ENCODE data around the gene BIRC6. TPM values are rescaled to one million over a fixed set of nuclear protein-coding genes. Genes with fewer than 3 reads are reported as not detected.

Gene BIRC6
- total RNA-seq, 1 donor from 2014 or later, result 98.0 TPM

GRCh38 chr2:32430804-32431203, 74.0 kb downstream of the BIRC6 start:
- Mint-ChIP-seq H3K36me3 (ENCODE audit: insufficient read depth) (peaks cover 6% of the 10 kb centered on the region), H3K4me1 (ENCODE audit: low read depth) (peaks cover 14% of the 10 kb centered on the region), H3K4me3 (ENCODE audit: low read depth) (no peak overlapping the region), H3K27ac (no peak overlapping the region), H3K27me3 (no peaks in the 10 kb centered on the region), H3K9me3 (ENCODE audit: low read depth) (no peaks in the 10 kb centered on the region)
- TF ChIP-seq CTCF (IDR thresholded peaks at IDR 0.05; ENCODE audit: unreplicated experiment), result no peak
- DNase-seq (ENCODE audit: low spot score, unreplicated experiment), result no peak

GRCh38 chr2:32436150-32436549, 79.3 kb downstream of the BIRC6 start:
- no peak for DNase-seq (ENCODE audit: low spot score, unreplicated experiment)
- Mint-ChIP-seq H3K36me3 (ENCODE audit: insufficient read depth) (peaks cover 16% of the 10 kb centered on the region), H3K27ac (no peak overlapping the region), H3K9me3 (ENCODE audit: low read depth) (no peaks in the 10 kb centered on the region), H3K27me3 (no peaks in the 10 kb centered on the region), H3K4me3 (ENCODE audit: low read depth) (no peak overlapping the region), H3K4me1 (ENCODE audit: low read depth) (no peaks in the 10 kb centered on the region)
- no peak for TF ChIP-seq CTCF (IDR thresholded peaks at IDR 0.05; ENCODE audit: unreplicated experiment)

GRCh38 chr2:32442020-32442467, 85.2 kb downstream of the BIRC6 start:
- H3K4me3 Mint-ChIP-seq (ENCODE audit: low read depth), result no peak overlapping the region
- H3K9me3 Mint-ChIP-seq (ENCODE audit: low read depth), result no peaks in the 10 kb centered on the region
- H3K4me1 Mint-ChIP-seq (ENCODE audit: low read depth), result peaks cover 2% of the 10 kb centered on the region
- no peak for TF ChIP-seq CTCF (IDR thresholded peaks at IDR 0.05; ENCODE audit: unreplicated experiment)
- no peaks in the 10 kb centered on the region for H3K27me3 Mint-ChIP-seq
- H3K36me3 Mint-ChIP-seq (ENCODE audit: insufficient read depth), result peaks cover 31% of the 10 kb centered on the region
- DNase-seq (ENCODE audit: low spot score, unreplicated experiment), result no peak
- H3K27ac Mint-ChIP-seq, result no peak overlapping the region

- DNase-seq (ENCODE audit: low spot score, unreplicated experiment), result no peak
- H3K36me3 Mint-ChIP-seq (ENCODE audit: insufficient read depth), result peaks cover 39% of the 10 kb centered on the region
- TF ChIP-seq CTCF (IDR thresholded peaks at IDR 0.05; ENCODE audit: unreplicated experiment), result no peak
- no peak overlapping the region for H3K4me3 Mint-ChIP-seq (ENCODE audit: low read depth)
- H3K27me3 Mint-ChIP-seq, result no peaks in the 10 kb centered on the region
- peaks cover 2% of the 10 kb centered on the region for H3K4me1 Mint-ChIP-seq (ENCODE audit: low read depth)
- peak overlapping the region; percentile 4 for H3K27ac Mint-ChIP-seq
- no peaks in the 10 kb centered on the region for H3K9me3 Mint-ChIP-seq (ENCODE audit: low read depth)
These were observed 89.5 kb downstream of the BIRC6 start for GRCh38 chr2:32446369-32446768.

GRCh38 chr2:32450851-32451250, 94.0 kb downstream of the BIRC6 start:
- TF ChIP-seq CTCF (IDR thresholded peaks at IDR 0.05; ENCODE audit: unreplicated experiment), result no peak
- Mint-ChIP-seq H3K36me3 (ENCODE audit: insufficient read depth) (peaks cover 22% of the 10 kb centered on the region), H3K27me3 (no peaks in the 10 kb centered on the region), H3K4me3 (ENCODE audit: low read depth) (no peak overlapping the region), H3K27ac (no peak overlapping the region), H3K9me3 (ENCODE audit: low read depth) (no peaks in the 10 kb centered on the region), H3K4me1 (ENCODE audit: low read depth) (no peaks in the 10 kb centered on the region)
- DNase-seq (ENCODE audit: low spot score, unreplicated experiment), result no peak
